ENCODE results near the gene NDUFB8. TPM values are rescaled to one million over a fixed set of nuclear protein-coding genes. Genes with fewer than 3 reads are reported as not detected.

The NDUFB8 gene
- total RNA-seq, 2 experiments from 2014 or later, result 209 to 288 TPM

DNA sequence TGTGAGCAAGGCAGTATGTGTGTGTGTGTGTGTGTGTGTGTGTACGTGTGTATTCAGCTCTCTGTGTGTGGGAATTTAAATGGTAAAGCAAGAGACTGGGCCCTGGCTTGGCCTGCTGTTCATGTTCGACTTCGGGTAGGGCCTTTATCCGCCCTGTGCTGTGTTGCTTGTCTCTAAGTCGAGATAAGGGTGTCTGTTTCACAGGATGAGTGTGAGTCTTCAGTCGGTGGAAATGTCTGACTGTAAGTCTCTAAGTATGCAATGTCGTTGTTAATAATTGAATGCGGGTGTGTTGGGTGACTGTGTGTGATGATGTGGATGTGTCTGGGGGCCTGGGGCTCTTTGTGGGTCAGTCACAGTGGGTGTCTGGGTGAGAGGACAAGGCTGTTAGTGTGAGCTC, 40.8 kb upstream of the NDUFB8 start:
- DNase-seq (ENCODE audit: low spot score), result no peak
- Histone ChIP-seq H3K9me3 (ENCODE audit: low read length) (no peaks in the 10 kb centered on the region), H3K4me1 (ENCODE audit: insufficient read depth, low read length, poor library complexity, severe bottlenecking) (no peaks in the 10 kb centered on the region), H3K79me2 (ENCODE audit: insufficient read depth, low read depth, low read length) (no peaks in the 10 kb centered on the region), H3K4me3 (ENCODE audit: low read depth, low read length, poor library complexity, severe bottlenecking) (peak overlapping the region; percentile 56), H3K4me2 (ENCODE audit: low read length) (no peak overlapping the region), H3K27ac (ENCODE audit: low read depth, low read length, poor library complexity, severe bottlenecking) (no peak overlapping the region), H3K36me3 (ENCODE audit: insufficient read depth, low read length) (no peaks in the 10 kb centered on the region), H4K20me1 (ENCODE audit: insufficient read depth, low read length) (no peaks in the 10 kb centered on the region), H2AFZ (ENCODE audit: low read length) (no peak overlapping the region), H3K9me2 (ENCODE audit: insufficient read depth, low read length) (no peaks in the 10 kb centered on the region)
- ChIA-PET CTCF (ENCODE audit: unreplicated experiment) (no interaction called here), POLR2A (interaction anchor here (0.6 kb wide), 1 partner anchor 177 kb away, joined by 3 read pairs; no protein-coding TSS in a partner anchor)
- intact Hi-C loops (cut with micrococcal nuclease; ENCODE audit: unreplicated experiment), result no loop called here
- TF ChIP-seq, protein P1, sequence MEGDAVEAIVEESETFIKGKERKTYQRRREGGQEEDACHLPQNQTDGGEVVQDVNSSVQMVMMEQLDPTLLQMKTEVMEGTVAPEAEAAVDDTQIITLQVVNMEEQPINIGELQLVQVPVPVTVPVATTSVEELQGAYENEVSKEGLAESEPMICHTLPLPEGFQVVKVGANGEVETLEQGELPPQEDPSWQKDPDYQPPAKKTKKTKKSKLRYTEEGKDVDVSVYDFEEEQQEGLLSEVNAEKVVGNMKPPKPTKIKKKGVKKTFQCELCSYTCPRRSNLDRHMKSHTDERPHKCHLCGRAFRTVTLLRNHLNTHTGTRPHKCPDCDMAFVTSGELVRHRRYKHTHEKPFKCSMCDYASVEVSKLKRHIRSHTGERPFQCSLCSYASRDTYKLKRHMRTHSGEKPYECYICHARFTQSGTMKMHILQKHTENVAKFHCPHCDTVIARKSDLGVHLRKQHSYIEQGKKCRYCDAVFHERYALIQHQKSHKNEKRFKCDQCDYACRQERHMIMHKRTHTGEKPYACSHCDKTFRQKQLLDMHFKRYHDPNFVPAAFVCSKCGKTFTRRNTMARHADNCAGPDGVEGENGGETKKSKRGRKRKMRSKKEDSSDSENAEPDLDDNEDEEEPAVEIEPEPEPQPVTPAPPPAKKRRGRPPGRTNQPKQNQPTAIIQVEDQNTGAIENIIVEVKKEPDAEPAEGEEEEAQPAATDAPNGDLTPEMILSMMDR (conservative IDR thresholded peaks at IDR 0.05; ENCODE audit: low read length), result no peak
- TF ChIP-seq EZH2phosphoT487 (IDR thresholded peaks at IDR 0.05; ENCODE audit: borderline replicate concordance, low read depth, low read length), result no peak
- BruUV-seq (replicated peaks), result no TSS peak

GRCh38 chr10:100569687-100570481, 40.2 kb upstream of the NDUFB8 start:
- no TSS peak for BruUV-seq (replicated peaks)
- no peaks in the 10 kb centered on the region for H3K9me3 ChIP-seq (ENCODE audit: low read length)
- peak; percentile 10 for DNase-seq (ENCODE audit: low spot score)
- H3K4me1 ChIP-seq (ENCODE audit: insufficient read depth, low read length, poor library complexity, severe bottlenecking), result no peaks in the 10 kb centered on the region
- H3K9me2 ChIP-seq (ENCODE audit: insufficient read depth, low read length), result no peaks in the 10 kb centered on the region
- CTCF ChIA-PET (ENCODE audit: unreplicated experiment), result interaction anchor here (0.5 kb wide), 1 partner anchor 254 kb away, joined by 3 read pairs; no protein-coding TSS in a partner anchor
- no peaks in the 10 kb centered on the region for H3K36me3 ChIP-seq (ENCODE audit: insufficient read depth, low read length)
- H2AFZ ChIP-seq (ENCODE audit: low read length), result no peak overlapping the region
- no peaks in the 10 kb centered on the region for H3K79me2 ChIP-seq (ENCODE audit: insufficient read depth, low read depth, low read length)
- peak overlapping the region; percentile 56 for H3K4me3 ChIP-seq (ENCODE audit: low read depth, low read length, poor library complexity, severe bottlenecking)
- intact Hi-C loops (cut with micrococcal nuclease; ENCODE audit: unreplicated experiment), result loop anchor here (10.0 kb wide), 1 partner anchor 305 kb away; no protein-coding TSS in a partner anchor
- POLR2A ChIA-PET, result interaction anchor here (0.6 kb wide), 1 partner anchor 177 kb away, joined by 3 read pairs; no protein-coding TSS in a partner anchor
- no peak overlapping the region for H3K27ac ChIP-seq (ENCODE audit: low read depth, low read length, poor library complexity, severe bottlenecking)
- TF ChIP-seq, protein P1 (conservative IDR thresholded peaks at IDR 0.05; ENCODE audit: low read length), result peak; percentile 61
- no peak for TF ChIP-seq EZH2phosphoT487 (IDR thresholded peaks at IDR 0.05; ENCODE audit: borderline replicate concordance, low read depth, low read length)
- no peak overlapping the region for H3K4me2 ChIP-seq (ENCODE audit: low read length)
- no peaks in the 10 kb centered on the region for H4K20me1 ChIP-seq (ENCODE audit: insufficient read depth, low read length)

DNA sequence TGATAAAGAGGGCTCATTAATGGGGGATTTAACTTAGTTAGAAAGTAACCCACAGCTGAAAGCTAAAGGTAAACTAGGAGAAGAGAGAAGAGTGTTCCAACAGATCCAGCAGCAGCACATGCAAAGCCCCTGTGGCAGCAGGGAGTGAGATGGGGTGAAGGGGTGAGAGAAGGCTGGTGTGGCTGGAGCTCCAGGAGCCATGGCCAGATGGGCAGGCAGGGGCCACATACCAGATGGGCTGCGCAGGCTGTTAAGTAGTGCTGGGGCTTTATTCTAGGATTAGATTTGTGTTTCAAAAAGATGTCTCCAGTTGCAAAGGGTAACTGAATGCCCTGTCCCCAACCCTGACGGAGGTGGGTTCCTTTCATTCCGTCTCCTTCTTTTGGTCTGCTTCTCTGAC, 39.2 kb upstream of the NDUFB8 start:
- POLR2A ChIA-PET, result no interaction called here
- BruUV-seq (replicated peaks), result no TSS peak
- CTCF ChIA-PET (ENCODE audit: unreplicated experiment), result no interaction called here

More for the DNA sequence above, 39.2 kb upstream of the NDUFB8 start:
- Histone ChIP-seq H3K4me2 (ENCODE audit: low read length) (no peak overlapping the region), H3K27ac (ENCODE audit: low read depth, low read length, poor library complexity, severe bottlenecking) (no peak overlapping the region), H4K20me1 (ENCODE audit: insufficient read depth, low read length) (no peaks in the 10 kb centered on the region), H3K4me3 (ENCODE audit: low read depth, low read length, poor library complexity, severe bottlenecking) (no peak overlapping the region), H3K9me3 (ENCODE audit: low read length) (no peaks in the 10 kb centered on the region), H2AFZ (ENCODE audit: low read length) (no peak overlapping the region), H3K4me1 (ENCODE audit: insufficient read depth, low read length, poor library complexity, severe bottlenecking) (no peaks in the 10 kb centered on the region), H3K9me2 (ENCODE audit: insufficient read depth, low read length) (no peaks in the 10 kb centered on the region), H3K36me3 (ENCODE audit: insufficient read depth, low read length) (no peaks in the 10 kb centered on the region), H3K79me2 (ENCODE audit: insufficient read depth, low read depth, low read length) (no peaks in the 10 kb centered on the region)
- DNase-seq (ENCODE audit: low spot score), result no peak
- TF ChIP-seq, protein P1 (conservative IDR thresholded peaks at IDR 0.05; ENCODE audit: low read length), result no peak
- no peak for TF ChIP-seq EZH2phosphoT487 (IDR thresholded peaks at IDR 0.05; ENCODE audit: borderline replicate concordance, low read depth, low read length)
- intact Hi-C loops (cut with micrococcal nuclease; ENCODE audit: unreplicated experiment), result loop anchor here (10.0 kb wide), 1 partner anchor 306 kb away; no protein-coding TSS in a partner anchor

Data from OCI-LY7 (cell line).